HEK293 (cell line): ENCODE data around the gene CLCN3.
A peak's percentile ranks its signal among the peaks of the same experiment; 100 is the strongest.

Source experiments
- CTCF ChIA-PET: fragments of 350-600 bp; formaldehyde crosslinking; extraction: SDS; loops from one replicate; lab custom pipeline; 2021; ENCODE audit warnings: antibody characterized with exemption; lab: Yijun Ruan, JAX
- POLR2A ChIA-PET: fragments of 300-600 bp; formaldehyde crosslinking; extraction: SDS; loops from one replicate; lab custom pipeline; 2020; ENCODE audit warnings: antibody characterized with exemption, inconsistent platforms; lab: Yijun Ruan, JAX
- H3K27ac ChIP-seq: fragments of 200-500 bp; sonication (Bioruptor generic); 2 replicates; pipeline ENCODE4 v1.5.1; 2014; ENCODE audit warnings: low read depth, low read length, control low read depth, inconsistent platforms; ENCODE audit errors: extremely low read depth
- H3K36me3 ChIP-seq, 2 experiments: fragments of 200-500 bp in 1 of 2; sonication (Bioruptor generic) in 1 of 2; 1 replicate in 1 of 2; 2 replicates in 1 of 2; pipeline ENCODE4 v1.5.1; 2014 to 2017; ENCODE audit warnings: inconsistent platforms in 2 of 2, low read length in 2 of 2; ENCODE audit not compliant: control insufficient read depth in 2 of 2, insufficient read depth in 1 of 2
- H3K4me1 ChIP-seq: fragments of 200-500 bp; sonication (Bioruptor generic); 2 replicates; pipeline ENCODE4 v1.5.1; 2014; ENCODE audit warnings: mild to moderate bottlenecking, low read length, inconsistent platforms; ENCODE audit not compliant: control insufficient read depth, insufficient read depth
- H3K4me3 ChIP-seq: 2 replicates; pipeline ENCODE4 v1.5.1; 2011; ENCODE audit warnings: low read depth, mild to moderate bottlenecking, control low read depth, low read length, moderate library complexity
- H3K9me3 ChIP-seq: fragments of 200-500 bp; sonication (Bioruptor generic); 2 replicates; pipeline ENCODE4 v1.5.1; 2014; ENCODE audit warnings: low read depth, low read length, inconsistent platforms; ENCODE audit not compliant: control insufficient read depth, insufficient read depth
- EGR2 ChIP-seq: fragments of 450-650 bp; formaldehyde crosslinking; IDR thresholded peaks from 2 replicates; pipeline ENCODE4 v1.5.1; 2016; ENCODE audit warnings: low read depth, missing biosample characterization, missing genetic modification characterization
- KLF8 ChIP-seq: fragments of 450-650 bp; formaldehyde crosslinking; IDR thresholded peaks from 2 replicates; pipeline ENCODE4 v1.5.1; 2016; ENCODE audit warnings: missing biosample characterization, missing genetic modification characterization
- MEIS1 ChIP-seq: sonication (generic); formaldehyde crosslinking; IDR thresholded peaks from 2 replicates; pipeline ENCODE4 v1.8.1; 2022; ENCODE audit warnings: missing genetic modification reagents, mild to moderate bottlenecking, borderline replicate concordance
- MYNN ChIP-seq: fragments of 450-650 bp; formaldehyde crosslinking; IDR thresholded peaks from 2 replicates; pipeline ENCODE4 v1.5.1; 2016; ENCODE audit warnings: missing biosample characterization, missing genetic modification characterization, borderline replicate concordance
- OVOL3 ChIP-seq: fragments of 450-650 bp; formaldehyde crosslinking; IDR thresholded peaks from 2 replicates; pipeline ENCODE4 v1.5.1; 2016; ENCODE audit warnings: missing biosample characterization, missing genetic modification characterization
- PRDM6 ChIP-seq: fragments of 450-650 bp; formaldehyde crosslinking; IDR thresholded peaks from 2 replicates; pipeline ENCODE4 v1.5.1; 2017; ENCODE audit warnings: missing biosample characterization, missing genetic modification characterization
- TRIM28 ChIP-seq: IDR thresholded peaks from 2 replicates; pipeline ENCODE4 v1.6.1; 2011; ENCODE audit warnings: low read length, control low read depth, borderline replicate concordance
- ZBTB17 ChIP-seq: fragments of 450-650 bp; formaldehyde crosslinking; IDR thresholded peaks from 2 replicates; pipeline ENCODE4 v1.5.1; 2016; ENCODE audit warnings: missing biosample characterization, missing genetic modification characterization
- ZBTB20 ChIP-seq: fragments of 450-650 bp; formaldehyde crosslinking; IDR thresholded peaks from 2 replicates; pipeline ENCODE4 v1.5.1; 2016; ENCODE audit warnings: missing biosample characterization, missing genetic modification characterization
- ZBTB7A ChIP-seq: fragments of 450-650 bp; formaldehyde crosslinking; IDR thresholded peaks from 2 replicates; pipeline ENCODE4 v1.5.1; 2016; ENCODE audit warnings: low read depth, missing biosample characterization, missing genetic modification characterization
- ZNF146 ChIP-seq: fragments of 450-650 bp; formaldehyde crosslinking; IDR thresholded peaks from 2 replicates; pipeline ENCODE4 v1.5.1; 2016; ENCODE audit warnings: missing biosample characterization, missing genetic modification characterization
- ZNF169 ChIP-seq: fragments of 450-650 bp; formaldehyde crosslinking; IDR thresholded peaks from 2 replicates; pipeline ENCODE4 v1.5.1; 2016; ENCODE audit warnings: missing biosample characterization, missing genetic modification characterization
- ZNF19 ChIP-seq: fragments of 450-650 bp; formaldehyde crosslinking; IDR thresholded peaks from 2 replicates; pipeline ENCODE4; 2016; ENCODE audit warnings: missing biosample characterization, missing genetic modification characterization, low read depth
- ZNF214 ChIP-seq: fragments of 450-650 bp; formaldehyde crosslinking; IDR thresholded peaks from 2 replicates; pipeline ENCODE4 v1.5.1; 2017; ENCODE audit warnings: missing biosample characterization, mild to moderate bottlenecking, missing genetic modification characterization, borderline replicate concordance
- ZNF266 ChIP-seq: fragments of 450-650 bp; formaldehyde crosslinking; IDR thresholded peaks from 2 replicates; pipeline ENCODE4 v1.5.1; 2016; ENCODE audit warnings: missing biosample characterization, missing genetic modification characterization, low read depth
- ZNF324 ChIP-seq: fragments of 450-650 bp; formaldehyde crosslinking; IDR thresholded peaks from 2 replicates; pipeline ENCODE4 v1.5.1; 2016; ENCODE audit warnings: missing biosample characterization, missing genetic modification characterization
- ZNF404 ChIP-seq: fragments of 450-650 bp; formaldehyde crosslinking; IDR thresholded peaks from 2 replicates; pipeline ENCODE4 v1.5.1; 2017; ENCODE audit warnings: missing biosample characterization, missing genetic modification characterization
- ZNF558 ChIP-seq: fragments of 450-650 bp; formaldehyde crosslinking; IDR thresholded peaks from 2 replicates; pipeline ENCODE4 v1.5.1; 2016; ENCODE audit warnings: missing biosample characterization, missing genetic modification characterization
- ZNF660 ChIP-seq: fragments of 450-650 bp; IDR thresholded peaks from 2 replicates; pipeline ENCODE4 v1.5.1; 2018; ENCODE audit warnings: missing biosample characterization, mild to moderate bottlenecking, missing genetic modification characterization
- ZNF777 ChIP-seq: fragments of 450-650 bp; formaldehyde crosslinking; IDR thresholded peaks from 2 replicates; pipeline ENCODE4 v1.5.1; 2017; ENCODE audit warnings: missing biosample characterization, missing genetic modification characterization, borderline replicate concordance
- ZSCAN16 ChIP-seq: fragments of 450-650 bp; formaldehyde crosslinking; IDR thresholded peaks from 2 replicates; pipeline ENCODE4 v1.5.1; 2016; ENCODE audit warnings: missing biosample characterization, missing genetic modification characterization
- TF ChIP-seq, protein P1 (sequence below): fragments of 450-650 bp; IDR thresholded peaks from 2 replicates; pipeline ENCODE4 v1.5.1; 2018; ENCODE audit warnings: missing biosample characterization, missing genetic modification characterization
- TF ChIP-seq, protein P2 (sequence below): fragments of 450-650 bp; formaldehyde crosslinking; IDR thresholded peaks from 2 replicates; pipeline ENCODE4 v1.5.1; 2016; ENCODE audit warnings: missing biosample characterization, missing genetic modification characterization
- TF ChIP-seq, protein P3 (sequence below): fragments of 450-650 bp; formaldehyde crosslinking; IDR thresholded peaks from 2 replicates; pipeline ENCODE4 v1.5.1; 2016; ENCODE audit warnings: missing biosample characterization, missing genetic modification characterization
- TF ChIP-seq, protein P4 (sequence below): fragments of 450-650 bp; formaldehyde crosslinking; IDR thresholded peaks from 2 replicates; pipeline ENCODE4; 2016; ENCODE audit warnings: missing biosample characterization, missing genetic modification characterization

Gene CLCN3

GRCh38 chr4:169657470-169658107, 37.2 kb downstream of the CLCN3 start:
- H3K9me3 ChIP-seq: no peaks in the 10 kb centered on the region
- TF ChIP-seq ZNF169 (tag by site-specific recombination) (no peak), ZNF558 (tag by site-specific recombination) (no peak), TRIM28 (no peak), ZBTB17 (peak; percentile 23; the same call in 1 of the 2 replicates), ZBTB20 (tag by site-specific recombination) (peak; percentile 17; the same call in 1 of the 2 replicates), ZNF19 (tag by site-specific recombination) (no peak), KLF8 (tag by site-specific recombination) (no peak), ZSCAN16 (tag by site-specific recombination) (no peak), MYNN (no peak), ZNF404 (no peak), EGR2 (no peak), ZBTB7A (tag by site-specific recombination) (no peak), ZNF660 (tag by site-specific recombination) (no peak)
- TF ChIP-seq, protein P1, sequence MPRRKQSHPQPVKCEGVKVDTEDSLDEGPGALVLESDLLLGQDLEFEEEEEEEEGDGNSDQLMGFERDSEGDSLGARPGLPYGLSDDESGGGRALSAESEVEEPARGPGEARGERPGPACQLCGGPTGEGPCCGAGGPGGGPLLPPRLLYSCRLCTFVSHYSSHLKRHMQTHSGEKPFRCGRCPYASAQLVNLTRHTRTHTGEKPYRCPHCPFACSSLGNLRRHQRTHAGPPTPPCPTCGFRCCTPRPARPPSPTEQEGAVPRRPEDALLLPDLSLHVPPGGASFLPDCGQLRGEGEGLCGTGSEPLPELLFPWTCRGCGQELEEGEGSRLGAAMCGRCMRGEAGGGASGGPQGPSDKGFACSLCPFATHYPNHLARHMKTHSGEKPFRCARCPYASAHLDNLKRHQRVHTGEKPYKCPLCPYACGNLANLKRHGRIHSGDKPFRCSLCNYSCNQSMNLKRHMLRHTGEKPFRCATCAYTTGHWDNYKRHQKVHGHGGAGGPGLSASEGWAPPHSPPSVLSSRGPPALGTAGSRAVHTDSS (tag by site-specific recombination): no peak
- TF ChIP-seq, protein P2, sequence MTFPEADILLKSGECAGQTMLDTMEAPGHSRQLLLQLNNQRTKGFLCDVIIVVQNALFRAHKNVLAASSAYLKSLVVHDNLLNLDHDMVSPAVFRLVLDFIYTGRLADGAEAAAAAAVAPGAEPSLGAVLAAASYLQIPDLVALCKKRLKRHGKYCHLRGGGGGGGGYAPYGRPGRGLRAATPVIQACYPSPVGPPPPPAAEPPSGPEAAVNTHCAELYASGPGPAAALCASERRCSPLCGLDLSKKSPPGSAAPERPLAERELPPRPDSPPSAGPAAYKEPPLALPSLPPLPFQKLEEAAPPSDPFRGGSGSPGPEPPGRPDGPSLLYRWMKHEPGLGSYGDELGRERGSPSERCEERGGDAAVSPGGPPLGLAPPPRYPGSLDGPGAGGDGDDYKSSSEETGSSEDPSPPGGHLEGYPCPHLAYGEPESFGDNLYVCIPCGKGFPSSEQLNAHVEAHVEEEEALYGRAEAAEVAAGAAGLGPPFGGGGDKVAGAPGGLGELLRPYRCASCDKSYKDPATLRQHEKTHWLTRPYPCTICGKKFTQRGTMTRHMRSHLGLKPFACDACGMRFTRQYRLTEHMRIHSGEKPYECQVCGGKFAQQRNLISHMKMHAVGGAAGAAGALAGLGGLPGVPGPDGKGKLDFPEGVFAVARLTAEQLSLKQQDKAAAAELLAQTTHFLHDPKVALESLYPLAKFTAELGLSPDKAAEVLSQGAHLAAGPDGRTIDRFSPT (tag by site-specific recombination): no peak
- TF ChIP-seq, all 188 proteins: peak for 2
- no peaks in the 10 kb centered on the region for H3K36me3 ChIP-seq
- CTCF ChIA-PET: interaction anchor here (0.9 kb wide), 1 partner anchor 44 kb away, joined by 4 read pairs; no protein-coding TSS in a partner anchor
- peaks cover 24% of the 10 kb centered on the region for H3K4me1 ChIP-seq
- H3K4me3 ChIP-seq: no peak overlapping the region
- POLR2A ChIA-PET: no interaction called here
- H3K27ac ChIP-seq: no peak overlapping the region

- Histone ChIP-seq H3K27ac (no peak overlapping the region), H3K9me3 (no peaks in the 10 kb centered on the region), H3K36me3 (no peaks in the 10 kb centered on the region), H3K4me3 (no peak overlapping the region), H3K4me1 (peaks cover 27% of the 10 kb centered on the region)
- POLR2A ChIA-PET: no interaction called here
- CTCF ChIA-PET: interaction anchor here (0.9 to 1.5 kb wide), 2 partner anchors 9 to 45 kb away, joined by 4 read pairs; no protein-coding TSS in a partner anchor
- TF ChIP-seq, protein P3, sequence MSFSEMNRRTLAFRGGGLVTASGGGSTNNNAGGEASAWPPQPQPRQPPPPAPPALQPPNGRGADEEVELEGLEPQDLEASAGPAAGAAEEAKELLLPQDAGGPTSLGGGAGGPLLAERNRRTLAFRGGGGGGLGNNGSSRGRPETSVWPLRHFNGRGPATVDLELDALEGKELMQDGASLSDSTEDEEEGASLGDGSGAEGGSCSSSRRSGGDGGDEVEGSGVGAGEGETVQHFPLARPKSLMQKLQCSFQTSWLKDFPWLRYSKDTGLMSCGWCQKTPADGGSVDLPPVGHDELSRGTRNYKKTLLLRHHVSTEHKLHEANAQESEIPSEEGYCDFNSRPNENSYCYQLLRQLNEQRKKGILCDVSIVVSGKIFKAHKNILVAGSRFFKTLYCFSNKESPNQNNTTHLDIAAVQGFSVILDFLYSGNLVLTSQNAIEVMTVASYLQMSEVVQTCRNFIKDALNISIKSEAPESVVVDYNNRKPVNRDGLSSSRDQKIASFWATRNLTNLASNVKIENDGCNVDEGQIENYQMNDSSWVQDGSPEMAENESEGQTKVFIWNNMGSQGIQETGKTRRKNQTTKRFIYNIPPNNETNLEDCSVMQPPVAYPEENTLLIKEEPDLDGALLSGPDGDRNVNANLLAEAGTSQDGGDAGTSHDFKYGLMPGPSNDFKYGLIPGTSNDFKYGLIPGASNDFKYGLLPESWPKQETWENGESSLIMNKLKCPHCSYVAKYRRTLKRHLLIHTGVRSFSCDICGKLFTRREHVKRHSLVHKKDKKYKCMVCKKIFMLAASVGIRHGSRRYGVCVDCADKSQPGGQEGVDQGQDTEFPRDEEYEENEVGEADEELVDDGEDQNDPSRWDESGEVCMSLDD (tag by site-specific recombination): no peak
- TF ChIP-seq ZNF266 (tag by site-specific recombination): no peak
- TF ChIP-seq PRDM6 (tag by site-specific recombination): no peak
- TF ChIP-seq ZNF777: no peak
- no peak for TF ChIP-seq ZSCAN16 (tag by site-specific recombination)
- no peak for TF ChIP-seq OVOL3 (tag by site-specific recombination)
- TF ChIP-seq ZNF214 (tag by site-specific recombination): no peak
- no peak for TF ChIP-seq ZNF146 (tag by site-specific recombination)
- no peak for TF ChIP-seq MEIS1 (CRISPR knock-in tag)
- no peak for TF ChIP-seq ZNF324
- TF ChIP-seq, protein P4, sequence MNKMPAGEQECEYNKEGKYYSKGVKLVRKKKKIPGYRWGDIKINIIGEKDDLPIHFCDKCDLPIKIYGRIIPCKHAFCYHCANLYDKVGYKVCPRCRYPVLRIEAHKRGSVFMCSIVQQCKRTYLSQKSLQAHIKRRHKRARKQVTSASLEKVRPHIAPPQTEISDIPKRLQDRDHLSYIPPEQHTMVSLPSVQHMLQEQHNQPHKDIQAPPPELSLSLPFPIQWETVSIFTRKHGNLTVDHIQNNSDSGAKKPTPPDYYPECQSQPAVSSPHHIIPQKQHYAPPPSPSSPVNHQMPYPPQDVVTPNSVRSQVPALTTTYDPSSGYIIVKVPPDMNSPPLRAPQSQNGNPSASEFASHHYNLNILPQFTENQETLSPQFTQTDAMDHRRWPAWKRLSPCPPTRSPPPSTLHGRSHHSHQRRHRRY (tag by site-specific recombination): no peak
Observed at GRCh38 chr4:169658196-169658595, 37.8 kb downstream of the CLCN3 start.
